GM12874 (cell line): ENCODE results near the gene KRTAP13-4.

Experiments used
- CTCF ChIP-seq: IDR thresholded peaks from 2 replicates; pipeline ENCODE4 v1.5.1; 2011; ENCODE audit warnings: low read depth, mild to moderate bottlenecking, control low read depth, low read length, moderate library complexity; ENCODE audit not compliant: insufficient read depth

The KRTAP13-4 gene

GRCh38 chr21:30448514-30448913 lies 18.5 kb downstream of the KRTAP13-4 start:
- TF ChIP-seq CTCF, result no peak

- no peak for TF ChIP-seq CTCF
These were observed 33.7 kb downstream of the KRTAP13-4 start for GRCh38 chr21:30463713-30464112.

- TF ChIP-seq CTCF, result no peak
These were observed 39.1 kb downstream of the KRTAP13-4 start for GRCh38 chr21:30468900-30469714.

GRCh38 chr21:30478004-30478403 lies 48.0 kb downstream of the KRTAP13-4 start:
- no peak for TF ChIP-seq CTCF

GRCh38 chr21:30479259-30479658 lies 49.2 kb downstream of the KRTAP13-4 start:
- TF ChIP-seq CTCF, result no peak

- no peak for TF ChIP-seq CTCF
These were observed 50.1 kb downstream of the KRTAP13-4 start, which contains the start of gene KRTAP19-1 for GRCh38 chr21:30480145-30480544. KRTAP19-1 (minus strand) TSS chr21:30480367; CDS start chr21:30480317, 50 bp downstream.
